Lung (tissue), 12 donors: Measurements from ENCODE around the gene PXDN. TPM values are rescaled to one million over a fixed set of nuclear protein-coding genes. Genes with fewer than 3 reads are reported as not detected.

Experiments
- ATAC-seq: fragments of 200-7000 bp; cut with Tn5 transposase; one replicate; pipeline ENCODE4 v1.9.1; 2020; ENCODE audit warnings: moderate number of reproducible peaks; ENCODE audit not compliant: insufficient read depth, low FRiP score
- DNase-seq, 3 donors: peaks; one replicate each; pipeline ENCODE4 v3.0.0-alpha.2; 2013 to 2017
- H3K27ac ChIP-seq, 2 donors: one replicate each; pipeline ENCODE4 v1.5.1; 2013; ENCODE audit warnings: mild to moderate bottlenecking in 2 of 2, moderate library complexity in 2 of 2, control low read depth in 1 of 2, inconsistent platforms in 1 of 2, low read depth in 1 of 2, low read length in 1 of 2
- H3K27me3 ChIP-seq, 3 donors: one replicate each; pipeline ENCODE4 v1.5.1; 2013; ENCODE audit warnings: low read length in 2 of 3; ENCODE audit not compliant: control insufficient read depth in 3 of 3, insufficient read depth in 3 of 3
- H3K36me3 ChIP-seq, 4 donors: one replicate each; pipeline ENCODE4 v1.5.1; 2013; ENCODE audit warnings: low read length in 4 of 4, mild to moderate bottlenecking in 1 of 4, moderate library complexity in 1 of 4; ENCODE audit not compliant: control insufficient read depth in 4 of 4, insufficient read depth in 4 of 4
- H3K4me1 ChIP-seq, 5 donors: one replicate each; pipeline ENCODE4 v1.5.1; 2013; ENCODE audit warnings: low read length in 5 of 5, mild to moderate bottlenecking in 2 of 5, moderate library complexity in 1 of 5; ENCODE audit not compliant: control insufficient read depth in 5 of 5, insufficient read depth in 5 of 5
- H3K4me3 ChIP-seq: one replicate; pipeline ENCODE4 v1.5.1; 2013; ENCODE audit warnings: mild to moderate bottlenecking, control low read depth, moderate library complexity
- H3K9ac ChIP-seq, 2 donors: one replicate each; pipeline ENCODE4 v1.5.1; 2013; ENCODE audit warnings: low read length in 2 of 2, control low read depth in 1 of 2; ENCODE audit not compliant: insufficient read depth in 1 of 2
- H3K9me3 ChIP-seq, 4 donors: one replicate each; pipeline ENCODE4 v1.5.1; 2013; ENCODE audit warnings: low read length in 3 of 4, mild to moderate bottlenecking in 1 of 4, moderate library complexity in 1 of 4; ENCODE audit not compliant: control insufficient read depth in 4 of 4, insufficient read depth in 3 of 4
- CTCF ChIP-seq: IDR thresholded peaks from 2 replicates; pipeline ENCODE4 v1.5.1; 2012; ENCODE audit warnings: mild to moderate bottlenecking; ENCODE audit errors: control extremely low read depth, extremely low read depth
- WGBS, 2 donors: extraction: QIAGEN DNeasy Blood & Tissue Kit; methylation state at CpG; one replicate each; pipeline ENCODE4 v1.1.7; 2013; 5-methylcytosine and 5-hydroxymethylcytosine counted together
- polyA plus RNA-seq, 2 donors: library from polyadenylated mRNA; stranded (reverse); fragments of 200-250 nt; gene quantifications; one replicate each; pipeline ENCODE4 v1.2.1, GENCODE V29; 2013
- total RNA-seq, 2 donors: library from RNA; depleted of rRNA in 1 of 2; stranded (reverse); fragments of >200 nt in 1 of 2; gene quantifications; one replicate each; pipeline ENCODE4 v1.2.1, GENCODE V29; 2014 to 2021
- donor health status: control.
- donor health status: control.
- donor health status: Bipolar disorder and iron deficiency.
- donor health status: healthy.
- donor health status: DM: yes; HTN: yes; CAD: no.

PXDN gene
- total and polyA plus RNA-seq, 4 donors = 10.6 to 198 (median 45.1) TPM

DNA sequence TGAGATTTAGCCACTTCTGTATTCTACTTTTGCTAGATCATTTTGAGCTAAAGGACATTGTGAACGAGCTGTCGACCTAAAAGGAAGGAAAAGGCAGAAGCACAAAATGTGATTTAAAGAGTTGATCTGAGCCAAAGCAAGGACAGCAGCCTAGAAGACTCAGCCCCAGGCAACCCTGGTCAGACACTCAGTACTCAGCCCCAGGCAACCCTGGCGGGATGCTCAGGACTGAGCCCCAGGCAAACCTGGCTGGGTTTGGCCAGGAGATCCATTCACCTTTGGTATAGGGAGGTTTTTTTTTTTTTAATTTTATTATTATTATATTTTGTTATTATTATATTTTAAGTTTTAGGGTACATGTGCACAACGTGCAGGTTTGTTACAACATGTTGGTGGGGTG, 34.3 kb upstream of the PXDN start:
- no peaks in the 10 kb centered on the region for H3K9me3 ChIP-seq
- no peak for ATAC-seq
- H3K27me3 ChIP-seq = no peaks in the 10 kb centered on the region
- H3K27ac ChIP-seq = no peak overlapping the region
- H3K36me3 ChIP-seq = no peaks in the 10 kb centered on the region
- no peak for TF ChIP-seq CTCF
- H3K4me1 ChIP-seq = peaks cover 0 to 15% (median 5%) of the 10 kb centered on the region in 5 donors
- WGBS, 2 donors = 53 to 60% methylated on average over 4 of the region's 4 CpGs
- H3K4me3 ChIP-seq = no peak overlapping the region
- H3K9ac ChIP-seq = no peak overlapping the region
- no peak for DNase-seq

DNA sequence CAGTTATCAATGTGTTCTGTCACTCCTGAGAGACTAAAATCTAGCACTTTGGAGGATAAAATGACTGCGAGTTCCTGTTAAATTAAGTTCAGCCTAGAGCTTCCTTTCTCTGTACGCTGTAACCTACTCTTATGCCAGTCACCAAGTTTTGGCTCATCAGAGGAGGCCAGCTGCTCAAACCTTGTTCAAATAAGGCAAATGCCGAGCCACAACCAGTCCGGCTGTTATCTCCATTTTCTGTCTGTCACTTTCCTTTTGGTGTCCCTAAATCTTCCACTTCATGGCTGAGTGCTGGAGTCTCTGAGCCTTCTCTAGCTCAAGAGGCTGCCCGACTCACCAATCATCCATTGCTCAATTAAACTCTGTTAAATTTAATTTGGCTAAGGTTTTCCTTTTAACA, 33.5 kb upstream of the PXDN start:
- ATAC-seq = no peak
- DNase-seq = peak in 1 of 3 donors; percentile 11
- no peak overlapping the region for H3K27ac ChIP-seq
- H3K4me3 ChIP-seq = no peak overlapping the region
- H3K27me3 ChIP-seq = no peaks in the 10 kb centered on the region
- H3K36me3 ChIP-seq = no peaks in the 10 kb centered on the region
- H3K9me3 ChIP-seq = no peaks in the 10 kb centered on the region
- H3K9ac ChIP-seq = no peak overlapping the region
- H3K4me1 ChIP-seq = peaks cover 0 to 23% (median 10%) of the 10 kb centered on the region in 5 donors
- no peak for TF ChIP-seq CTCF
- WGBS, 2 donors = 72 to 76% methylated on average over 5 of the region's 5 CpGs

- peak in 1 of 3 donors; percentile 9 for DNase-seq
- no peak for ATAC-seq
- WGBS, 2 donors = 86 to 90% methylated on average over 2 of the region's 2 CpGs
Observed at GRCh38 chr2:1777156-1777555, 32.8 kb upstream of the PXDN start.

More at GRCh38 chr2:1777156-1777555, 32.8 kb upstream of the PXDN start:
- H3K27me3 ChIP-seq = no peaks in the 10 kb centered on the region
- no peak overlapping the region for H3K27ac ChIP-seq
- H3K4me1 ChIP-seq = peaks cover 0 to 29% (median 16%) of the 10 kb centered on the region in 5 donors
- H3K36me3 ChIP-seq = no peaks in the 10 kb centered on the region
- no peak for TF ChIP-seq CTCF
- H3K9me3 ChIP-seq = no peaks in the 10 kb centered on the region
- no peak overlapping the region for H3K4me3 ChIP-seq
- no peak overlapping the region for H3K9ac ChIP-seq
